K562 (cell line): ENCODE measurements around the gene AVPI1. TPM values are rescaled to one million over a fixed set of nuclear protein-coding genes. Genes with fewer than 3 reads are reported as not detected.

Experiments
- BRD9 ChIP-seq: fragments of 450-650 bp; IDR thresholded peaks from 2 replicates; pipeline ENCODE4 v1.6.1; 2018; ENCODE audit warnings: low read depth; ENCODE audit not compliant: partially characterized antibody
- CBFA2T2 ChIP-seq: fragments of 450-650 bp; conservative IDR thresholded peaks from 2 replicates; pipeline ENCODE4 v1.6.1; 2017; ENCODE audit warnings: mild to moderate bottlenecking
- CREB1 ChIP-seq, 2 experiments: sonication (generic) in 1 of 2; formaldehyde crosslinking in 1 of 2; IDR thresholded peaks; 2 replicates each; pipeline versions ENCODE4 v1.6.1 to v1.8.0; 2012 to 2022; ENCODE audit warnings: inconsistent platforms in 1 of 2, mild to moderate bottlenecking in 1 of 2, missing genetic modification reagents in 1 of 2, moderate library complexity in 1 of 2
- CREBBP ChIP-seq: IDR thresholded peaks from one replicate; pipeline ENCODE4 v1.6.1; 2012; ENCODE audit warnings: low read depth, mild to moderate bottlenecking, control low read depth, inconsistent platforms, low read length
- FOXA3 ChIP-seq, 2 experiments: fragments of 450-650 bp in 1 of 2; sonication (generic) in 1 of 2; formaldehyde crosslinking; IDR thresholded peaks in 1 of 2; conservative IDR thresholded peaks in 1 of 2; 2 replicates each; pipeline versions ENCODE4 v1.4.0 to v1.8.0; 2020 to 2022; ENCODE audit warnings: mild to moderate bottlenecking in 2 of 2, missing genetic modification reagents in 1 of 2
- HNRNPL ChIP-seq: fragments of 200-400 bp; formaldehyde crosslinking; IDR thresholded peaks from 2 replicates; pipeline ENCODE4 v1.6.1; 2017; ENCODE audit warnings: low read depth, mild to moderate bottlenecking, low read length
- HNRNPLL ChIP-seq: fragments of 200-400 bp; formaldehyde crosslinking; IDR thresholded peaks from 2 replicates; pipeline ENCODE4 v1.6.1; 2017; ENCODE audit warnings: low read length, low read depth, mild to moderate bottlenecking; ENCODE audit not compliant: poor library complexity, severe bottlenecking
- NELFE ChIP-seq: IDR thresholded peaks from 2 replicates; pipeline ENCODE4 v1.6.1; 2011; ENCODE audit warnings: mild to moderate bottlenecking; ENCODE audit not compliant: insufficient read depth, insufficient read length
- SOX6 ChIP-seq: fragments of 450-650 bp; IDR thresholded peaks from 2 replicates; pipeline ENCODE4 v1.6.1; 2014; ENCODE audit warnings: mild to moderate bottlenecking
- XRCC3 ChIP-seq: fragments of 450-650 bp; IDR thresholded peaks from 2 replicates; pipeline ENCODE4 v1.6.1; 2017; ENCODE audit warnings: mild to moderate bottlenecking, moderate library complexity
- ZC3H4 ChIP-seq: sonication (generic); formaldehyde crosslinking; IDR thresholded peaks from 2 replicates; pipeline ENCODE4 v1.9.0; 2021; ENCODE audit warnings: missing genetic modification reagents, borderline replicate concordance
- ZFP36 ChIP-seq: fragments of 150-350 bp; IDR thresholded peaks from 2 replicates; pipeline ENCODE4 v1.6.1; 2018; ENCODE audit warnings: low read length, low read depth; ENCODE audit not compliant: partially characterized antibody
- polyA plus RNA-seq, 8 experiments: library from polyadenylated mRNA; depleted of rRNA in 4 of 8; stranded (reverse) in 5 of 8; unstranded in 3 of 8; fragments of >200 nt; fragmentation: Nextera tagmentation in 2 of 8; fragmentation: Illumina TruSeq in 1 of 8; extraction: Ambion mirVana in 2 of 8; extraction: Trizol in 1 of 8; gene quantifications; 2 replicates each; pipeline versions ENCODE4 v1.2.1 to v1.2.3, GENCODE V29; 2011 to 2014; ENCODE audit warnings: inconsistent platforms in 1 of 8, missing spikeins in 1 of 8
- total RNA-seq, 7 experiments: library from RNA; depleted of rRNA in 6 of 7; stranded (reverse); fragments of >200 nt in 6 of 7; fragmentation: Illumina TruSeq in 2 of 7; extraction: Trizol in 2 of 7; gene quantifications; 2 replicates each; pipeline versions ENCODE4 v1.2.1 to v1.2.3, GENCODE V29; 2011 to 2021; ENCODE audit warnings: low replicate concordance in 1 of 7
- TF ChIP-seq, protein P1 (sequence below): sonication (generic); formaldehyde crosslinking; IDR thresholded peaks from 2 replicates; pipeline ENCODE4 v1.9.0; 2022; ENCODE audit warnings: mild to moderate bottlenecking, missing genetic modification reagents
- TF ChIP-seq, protein P2 (sequence below): conservative IDR thresholded peaks from 2 replicates; pipeline ENCODE4 v1.6.1; 2011; ENCODE audit warnings: low read depth, mild to moderate bottlenecking, low read length; ENCODE audit not compliant: control insufficient read depth
- TF ChIP-seq, protein P3 (sequence below): IDR thresholded peaks from 2 replicates; pipeline ENCODE4 v1.6.1; 2014; ENCODE audit warnings: antibody characterized with exemption
- TF ChIP-seq, protein P4 (sequence below): fragments of 450-650 bp; IDR thresholded peaks from 2 replicates; pipeline ENCODE4 v1.7.1; 2018; ENCODE audit warnings: mild to moderate bottlenecking, low read depth; ENCODE audit not compliant: partially characterized antibody
- TF ChIP-seq, protein P5 (sequence below): sonication (generic); formaldehyde crosslinking; IDR thresholded peaks from 2 replicates; pipeline ENCODE4 v1.8.1; 2022; ENCODE audit warnings: missing genetic modification reagents
- TF ChIP-seq, protein P6 (sequence below): sonication (generic); formaldehyde crosslinking; IDR thresholded peaks from 2 replicates; pipeline ENCODE4 v1.8.1; 2022; ENCODE audit warnings: missing genetic modification reagents

Gene AVPI1
- total and polyA plus RNA-seq, 9 of the 15 experiments (the other 6 are each of a cell fraction or from before 2014, with no cell fraction given): 0.90 to 10.4 (median 7.4) TPM

DNA sequence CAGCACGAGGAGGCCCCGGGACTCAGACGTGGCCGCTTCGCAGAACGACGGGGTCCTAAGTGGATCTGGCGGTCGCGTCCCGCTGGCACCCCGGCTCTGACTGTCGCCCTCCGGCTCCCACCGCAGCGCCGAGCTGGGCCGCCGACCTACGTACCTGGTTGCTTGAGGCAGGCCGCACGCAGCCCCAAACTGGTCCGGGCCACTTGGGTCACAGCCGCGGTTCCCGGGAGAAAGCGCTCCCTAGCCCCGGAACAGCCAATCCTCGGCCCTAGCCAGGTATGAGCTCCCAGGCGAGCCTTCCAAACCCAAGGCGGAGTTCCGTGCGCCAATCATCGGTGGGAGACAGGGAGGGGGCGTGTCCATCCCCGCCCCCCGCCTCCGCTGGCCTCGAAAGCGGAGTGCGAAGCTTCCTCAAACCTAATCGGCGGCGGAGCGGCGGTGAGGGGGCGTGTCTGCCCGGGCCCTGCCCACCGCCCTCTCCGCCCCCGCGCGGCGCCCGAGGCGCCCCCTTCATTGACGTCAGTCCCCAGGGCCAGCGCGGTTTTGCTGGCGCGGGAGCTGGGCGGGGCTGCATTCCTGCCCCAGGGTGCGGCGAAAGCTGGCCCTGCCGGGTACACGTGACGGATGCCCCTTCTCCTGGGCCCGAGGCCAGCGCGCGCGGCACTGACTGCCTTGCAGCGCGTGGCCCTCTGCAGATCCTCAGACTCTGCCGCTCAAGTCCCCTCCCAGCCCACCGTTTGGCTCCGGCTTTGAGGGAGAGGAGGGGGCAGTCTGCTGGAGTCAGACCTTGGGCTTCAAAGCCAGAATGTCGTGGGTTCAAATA lies at the start of gene AVPI1 (continued):
- TF ChIP-seq, protein P1, sequence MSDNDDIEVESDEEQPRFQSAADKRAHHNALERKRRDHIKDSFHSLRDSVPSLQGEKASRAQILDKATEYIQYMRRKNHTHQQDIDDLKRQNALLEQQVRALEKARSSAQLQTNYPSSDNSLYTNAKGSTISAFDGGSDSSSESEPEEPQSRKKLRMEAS (CRISPR knock-in tag): peak; percentile 95
- TF ChIP-seq XRCC3 (no peak), BRD9 (no peak), HNRNPLL (peak; percentile 48), ZC3H4 (no peak), CBFA2T2 (no peak), NELFE (no peak), HNRNPL (peak; percentile 97), CREB1 (IDR thresholded peaks at IDR 0.05) (peak; percentile 95), CREB1 (CRISPR knock-in tag; IDR thresholded peaks at IDR 0.05) (peak; percentile 93), SOX6 (peak; percentile 37; the same call in 1 of the 2 replicates), CREBBP (no peak), ZFP36 (no peak), FOXA3 (CRISPR knock-in tag; conservative IDR thresholded peaks at IDR 0.05 in 1 of 2, IDR thresholded peaks at IDR 0.05 in 1 of 2) (no peak)
- TF ChIP-seq, protein P2, sequence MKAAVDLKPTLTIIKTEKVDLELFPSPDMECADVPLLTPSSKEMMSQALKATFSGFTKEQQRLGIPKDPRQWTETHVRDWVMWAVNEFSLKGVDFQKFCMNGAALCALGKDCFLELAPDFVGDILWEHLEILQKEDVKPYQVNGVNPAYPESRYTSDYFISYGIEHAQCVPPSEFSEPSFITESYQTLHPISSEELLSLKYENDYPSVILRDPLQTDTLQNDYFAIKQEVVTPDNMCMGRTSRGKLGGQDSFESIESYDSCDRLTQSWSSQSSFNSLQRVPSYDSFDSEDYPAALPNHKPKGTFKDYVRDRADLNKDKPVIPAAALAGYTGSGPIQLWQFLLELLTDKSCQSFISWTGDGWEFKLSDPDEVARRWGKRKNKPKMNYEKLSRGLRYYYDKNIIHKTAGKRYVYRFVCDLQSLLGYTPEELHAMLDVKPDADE: no peak
- TF ChIP-seq, protein P3, sequence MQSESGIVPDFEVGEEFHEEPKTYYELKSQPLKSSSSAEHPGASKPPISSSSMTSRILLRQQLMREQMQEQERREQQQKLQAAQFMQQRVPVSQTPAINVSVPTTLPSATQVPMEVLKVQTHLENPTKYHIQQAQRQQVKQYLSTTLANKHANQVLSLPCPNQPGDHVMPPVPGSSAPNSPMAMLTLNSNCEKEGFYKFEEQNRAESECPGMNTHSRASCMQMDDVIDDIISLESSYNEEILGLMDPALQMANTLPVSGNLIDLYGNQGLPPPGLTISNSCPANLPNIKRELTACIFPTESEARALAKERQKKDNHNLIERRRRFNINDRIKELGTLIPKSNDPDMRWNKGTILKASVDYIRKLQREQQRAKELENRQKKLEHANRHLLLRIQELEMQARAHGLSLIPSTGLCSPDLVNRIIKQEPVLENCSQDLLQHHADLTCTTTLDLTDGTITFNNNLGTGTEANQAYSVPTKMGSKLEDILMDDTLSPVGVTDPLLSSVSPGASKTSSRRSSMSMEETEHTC: peak; percentile 63; the same call in 1 of the 2 replicates
- TF ChIP-seq, protein P4, sequence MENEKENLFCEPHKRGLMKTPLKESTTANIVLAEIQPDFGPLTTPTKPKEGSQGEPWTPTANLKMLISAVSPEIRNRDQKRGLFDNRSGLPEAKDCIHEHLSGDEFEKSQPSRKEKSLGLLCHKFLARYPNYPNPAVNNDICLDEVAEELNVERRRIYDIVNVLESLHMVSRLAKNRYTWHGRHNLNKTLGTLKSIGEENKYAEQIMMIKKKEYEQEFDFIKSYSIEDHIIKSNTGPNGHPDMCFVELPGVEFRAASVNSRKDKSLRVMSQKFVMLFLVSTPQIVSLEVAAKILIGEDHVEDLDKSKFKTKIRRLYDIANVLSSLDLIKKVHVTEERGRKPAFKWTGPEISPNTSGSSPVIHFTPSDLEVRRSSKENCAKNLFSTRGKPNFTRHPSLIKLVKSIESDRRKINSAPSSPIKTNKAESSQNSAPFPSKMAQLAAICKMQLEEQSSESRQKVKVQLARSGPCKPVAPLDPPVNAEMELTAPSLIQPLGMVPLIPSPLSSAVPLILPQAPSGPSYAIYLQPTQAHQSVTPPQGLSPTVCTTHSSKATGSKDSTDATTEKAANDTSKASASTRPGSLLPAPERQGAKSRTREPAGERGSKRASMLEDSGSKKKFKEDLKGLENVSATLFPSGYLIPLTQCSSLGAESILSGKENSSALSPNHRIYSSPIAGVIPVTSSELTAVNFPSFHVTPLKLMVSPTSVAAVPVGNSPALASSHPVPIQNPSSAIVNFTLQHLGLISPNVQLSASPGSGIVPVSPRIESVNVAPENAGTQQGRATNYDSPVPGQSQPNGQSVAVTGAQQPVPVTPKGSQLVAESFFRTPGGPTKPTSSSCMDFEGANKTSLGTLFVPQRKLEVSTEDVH: no peak
- TF ChIP-seq, protein P5, sequence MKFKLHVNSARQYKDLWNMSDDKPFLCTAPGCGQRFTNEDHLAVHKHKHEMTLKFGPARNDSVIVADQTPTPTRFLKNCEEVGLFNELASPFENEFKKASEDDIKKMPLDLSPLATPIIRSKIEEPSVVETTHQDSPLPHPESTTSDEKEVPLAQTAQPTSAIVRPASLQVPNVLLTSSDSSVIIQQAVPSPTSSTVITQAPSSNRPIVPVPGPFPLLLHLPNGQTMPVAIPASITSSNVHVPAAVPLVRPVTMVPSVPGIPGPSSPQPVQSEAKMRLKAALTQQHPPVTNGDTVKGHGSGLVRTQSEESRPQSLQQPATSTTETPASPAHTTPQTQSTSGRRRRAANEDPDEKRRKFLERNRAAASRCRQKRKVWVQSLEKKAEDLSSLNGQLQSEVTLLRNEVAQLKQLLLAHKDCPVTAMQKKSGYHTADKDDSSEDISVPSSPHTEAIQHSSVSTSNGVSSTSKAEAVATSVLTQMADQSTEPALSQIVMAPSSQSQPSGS: no peak
- TF ChIP-seq, protein P6, sequence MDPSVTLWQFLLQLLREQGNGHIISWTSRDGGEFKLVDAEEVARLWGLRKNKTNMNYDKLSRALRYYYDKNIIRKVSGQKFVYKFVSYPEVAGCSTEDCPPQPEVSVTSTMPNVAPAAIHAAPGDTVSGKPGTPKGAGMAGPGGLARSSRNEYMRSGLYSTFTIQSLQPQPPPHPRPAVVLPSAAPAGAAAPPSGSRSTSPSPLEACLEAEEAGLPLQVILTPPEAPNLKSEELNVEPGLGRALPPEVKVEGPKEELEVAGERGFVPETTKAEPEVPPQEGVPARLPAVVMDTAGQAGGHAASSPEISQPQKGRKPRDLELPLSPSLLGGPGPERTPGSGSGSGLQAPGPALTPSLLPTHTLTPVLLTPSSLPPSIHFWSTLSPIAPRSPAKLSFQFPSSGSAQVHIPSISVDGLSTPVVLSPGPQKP (CRISPR knock-in tag): no peak
